Esophagus squamous epithelium (tissue), 4 donors: Measurements from ENCODE around the gene ZNF232.

Experiments used
- POLR2A ChIP-seq, 4 donors: fragments of 450-650 bp; IDR thresholded peaks; one replicate each; pipeline ENCODE4 v1.6.1; 2017; ENCODE audit warnings: antibody characterized with exemption in 4 of 4, mild to moderate bottlenecking in 4 of 4, moderate library complexity in 3 of 4
- TF ChIP-seq, protein P1 (sequence below), 6 experiments: fragments of 450-650 bp in 4 of 6; fragments of 200-600 bp in 2 of 6; sonication (generic) in 2 of 6; IDR thresholded peaks; one replicate each; pipeline ENCODE4 v1.5.1; 2016 to 2019; ENCODE audit warnings: antibody characterized with exemption in 6 of 6, mild to moderate bottlenecking in 4 of 6, moderate library complexity in 4 of 6

- TF ChIP-seq, protein P1, sequence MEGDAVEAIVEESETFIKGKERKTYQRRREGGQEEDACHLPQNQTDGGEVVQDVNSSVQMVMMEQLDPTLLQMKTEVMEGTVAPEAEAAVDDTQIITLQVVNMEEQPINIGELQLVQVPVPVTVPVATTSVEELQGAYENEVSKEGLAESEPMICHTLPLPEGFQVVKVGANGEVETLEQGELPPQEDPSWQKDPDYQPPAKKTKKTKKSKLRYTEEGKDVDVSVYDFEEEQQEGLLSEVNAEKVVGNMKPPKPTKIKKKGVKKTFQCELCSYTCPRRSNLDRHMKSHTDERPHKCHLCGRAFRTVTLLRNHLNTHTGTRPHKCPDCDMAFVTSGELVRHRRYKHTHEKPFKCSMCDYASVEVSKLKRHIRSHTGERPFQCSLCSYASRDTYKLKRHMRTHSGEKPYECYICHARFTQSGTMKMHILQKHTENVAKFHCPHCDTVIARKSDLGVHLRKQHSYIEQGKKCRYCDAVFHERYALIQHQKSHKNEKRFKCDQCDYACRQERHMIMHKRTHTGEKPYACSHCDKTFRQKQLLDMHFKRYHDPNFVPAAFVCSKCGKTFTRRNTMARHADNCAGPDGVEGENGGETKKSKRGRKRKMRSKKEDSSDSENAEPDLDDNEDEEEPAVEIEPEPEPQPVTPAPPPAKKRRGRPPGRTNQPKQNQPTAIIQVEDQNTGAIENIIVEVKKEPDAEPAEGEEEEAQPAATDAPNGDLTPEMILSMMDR (IDR thresholded peaks at IDR 0.05) = no peak
- TF ChIP-seq POLR2A (IDR thresholded peaks at IDR 0.05) = no peak
Measured at GRCh38 chr17:5121186-5121841, 9.6 kb upstream of the ZNF232 start.
